BE2C (cell line): ENCODE data around the gene CHI3L1.

Source experiments
- DNase-seq: peaks from one replicate; pipeline ENCODE4 v3.0.0-alpha.2; 2020
- H3K27me3 ChIP-seq: fragments of 250-450 bp; sonication (Bioruptor Pico); 2 replicates; pipeline ENCODE4 v1.5.1; 2020; ENCODE audit warnings: mild to moderate bottlenecking
- H3K36me3 ChIP-seq: fragments of 250-450 bp; sonication (Bioruptor Pico); 2 replicates; pipeline ENCODE4 v1.5.1; 2020; ENCODE audit warnings: mild to moderate bottlenecking
- H3K4me1 ChIP-seq: fragments of 250-450 bp; sonication (Bioruptor Pico); 2 replicates; pipeline ENCODE4 v1.5.1; 2020
- H3K4me3 ChIP-seq: 2 replicates; pipeline ENCODE4 v1.5.1; 2011; ENCODE audit warnings: low read depth, low read length
- H3K9me3 ChIP-seq: fragments of 250-450 bp; sonication (Bioruptor Pico); 2 replicates; pipeline ENCODE4 v1.5.1; 2020
- CTCF ChIP-seq: IDR thresholded peaks from 2 replicates; pipeline ENCODE4 v1.5.1; 2012; ENCODE audit warnings: mild to moderate bottlenecking, low read depth, low read length

The CHI3L1 gene

GRCh38 chr1:203185585-203185984 is 919 bp downstream of the CHI3L1 start:
- no peaks in the 10 kb centered on the region for H3K27me3 ChIP-seq
- no peak for DNase-seq
- no peaks in the 10 kb centered on the region for H3K36me3 ChIP-seq
- H3K4me1 ChIP-seq, result no peaks in the 10 kb centered on the region
- no peak overlapping the region for H3K4me3 ChIP-seq
- no peaks in the 10 kb centered on the region for H3K9me3 ChIP-seq
- no peak for TF ChIP-seq CTCF

GRCh38 chr1:203185061-203185461 is 1.4 kb downstream of the CHI3L1 start:
- no peaks in the 10 kb centered on the region for H3K9me3 ChIP-seq
- no peaks in the 10 kb centered on the region for H3K36me3 ChIP-seq
- H3K4me3 ChIP-seq, result no peak overlapping the region
- no peaks in the 10 kb centered on the region for H3K4me1 ChIP-seq
- DNase-seq, result no peak
- H3K27me3 ChIP-seq, result no peaks in the 10 kb centered on the region
- no peak for TF ChIP-seq CTCF

GRCh38 chr1:203184467-203184866 is 2.0 kb downstream of the CHI3L1 start:
- DNase-seq, result no peak
- Histone ChIP-seq H3K36me3 (no peaks in the 10 kb centered on the region), H3K27me3 (no peaks in the 10 kb centered on the region), H3K4me3 (no peak overlapping the region), H3K4me1 (no peaks in the 10 kb centered on the region), H3K9me3 (no peaks in the 10 kb centered on the region)
- no peak for TF ChIP-seq CTCF

- Histone ChIP-seq H3K4me3 (no peak overlapping the region), H3K27me3 (no peaks in the 10 kb centered on the region), H3K4me1 (no peaks in the 10 kb centered on the region; the same call in 1 of the 2 replicates), H3K36me3 (no peaks in the 10 kb centered on the region), H3K9me3 (no peaks in the 10 kb centered on the region)
- TF ChIP-seq CTCF, result no peak
- DNase-seq, result no peak
These were observed 2.7 kb downstream of the CHI3L1 start for GRCh38 chr1:203183828-203184227.

- no peak for TF ChIP-seq CTCF
- H3K27me3 ChIP-seq, result no peaks in the 10 kb centered on the region
- no peaks in the 10 kb centered on the region for H3K36me3 ChIP-seq
- H3K4me1 ChIP-seq, result peaks cover 6% of the 10 kb centered on the region
- DNase-seq, result no peak
- no peak overlapping the region for H3K4me3 ChIP-seq
- H3K9me3 ChIP-seq, result no peaks in the 10 kb centered on the region
These were observed 4.0 kb downstream of the CHI3L1 start for GRCh38 chr1:203182387-203182953.

- peaks cover 8% of the 10 kb centered on the region for H3K4me1 ChIP-seq
- no peaks in the 10 kb centered on the region for H3K27me3 ChIP-seq
- H3K36me3 ChIP-seq, result no peaks in the 10 kb centered on the region
- no peak for TF ChIP-seq CTCF
- H3K9me3 ChIP-seq, result no peaks in the 10 kb centered on the region
- no peak for DNase-seq
- H3K4me3 ChIP-seq, result no peak overlapping the region
These were observed 4.7 kb downstream of the CHI3L1 start for GRCh38 chr1:203181586-203182386.
